HG03280 (cell line): ENCODE measurements around the gene GSPT1.

Experiments used
- ATAC-seq: cut with Tn5 transposase; IDR thresholded peaks from one replicate; pipeline ENCODE4 v1.9.1; 2021; ENCODE audit warnings: mild to moderate bottlenecking, moderate library complexity; ENCODE audit not compliant: unreplicated experiment

Gene GSPT1

GRCh38 chr16:11913425-11914079, 2.2 kb downstream of the GSPT1 start:
- ATAC-seq, result no peak

- ATAC-seq, result no peak
These were observed 5.9 kb downstream of the GSPT1 start for GRCh38 chr16:11909653-11910545.

GRCh38 chr16:11907160-11907970, 8.4 kb downstream of the GSPT1 start:
- ATAC-seq, result no peak

GRCh38 chr16:11903906-11904305, 11.8 kb downstream of the GSPT1 start:
- ATAC-seq, result no peak

- no peak for ATAC-seq
These were observed 14.7 kb downstream of the GSPT1 start for GRCh38 chr16:11901091-11901490.

GRCh38 chr16:11896486-11897176, 19.1 kb downstream of the GSPT1 start:
- no peak for ATAC-seq

GRCh38 chr16:11893571-11893970, 22.2 kb downstream of the GSPT1 start:
- no peak for ATAC-seq

GRCh38 chr16:11892761-11893160, 23.0 kb downstream of the GSPT1 start:
- ATAC-seq, result no peak

- ATAC-seq, result no peak
These were observed 25.4 kb downstream of the GSPT1 start for GRCh38 chr16:11890231-11890965.

- no peak for ATAC-seq
These were observed 28.9 kb downstream of the GSPT1 start for GRCh38 chr16:11886881-11887280.

GRCh38 chr16:11884035-11884434, 31.7 kb downstream of the GSPT1 start:
- no peak for ATAC-seq

GRCh38 chr16:11880007-11880406, 35.7 kb downstream of the GSPT1 start:
- ATAC-seq, result no peak

GRCh38 chr16:11877374-11877773, 38.4 kb downstream of the GSPT1 start:
- no peak for ATAC-seq

- ATAC-seq, result no peak
These were observed 39.5 kb downstream of the GSPT1 start for GRCh38 chr16:11876306-11876705.

GRCh38 chr16:11875721-11876120, 40.0 kb downstream of the GSPT1 start:
- ATAC-seq, result no peak

GRCh38 chr16:11871193-11871592, 44.6 kb downstream of the GSPT1 start:
- ATAC-seq, result no peak

GRCh38 chr16:11870399-11870798, 45.4 kb downstream of the GSPT1 start:
- ATAC-seq, result no peak

GRCh38 chr16:11869353-11870228, 46.2 kb downstream of the GSPT1 start:
- ATAC-seq, result no peak

- no peak for ATAC-seq
These were observed 47.3 kb downstream of the GSPT1 start for GRCh38 chr16:11868412-11868980.
